ENCODE results near the gene DOCK1.

Gene DOCK1

DNA sequence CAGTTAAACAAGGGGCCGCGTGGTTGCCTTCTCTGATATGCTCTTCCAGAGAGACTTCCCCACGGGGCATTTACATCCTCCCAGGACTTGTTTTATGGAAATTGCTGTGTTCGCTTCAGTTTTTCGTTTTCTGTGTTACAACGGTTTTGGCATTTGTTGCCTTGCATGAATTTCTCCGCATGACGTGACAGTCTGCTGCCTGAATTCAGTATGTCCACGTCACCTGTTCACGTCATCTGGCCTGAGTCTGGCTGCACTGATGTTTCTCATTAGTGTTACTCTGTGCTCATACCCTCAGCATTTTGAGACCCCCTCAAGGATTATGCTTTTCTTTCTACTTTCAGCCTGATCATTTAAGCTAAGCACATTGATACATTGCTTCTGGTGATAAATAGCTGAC is 340.2 kb downstream of the DOCK1 start:
- DNase-seq (ENCODE audit: low spot score), result no peak
- TF ChIP-seq CTCF (IDR thresholded peaks at IDR 0.05; ENCODE audit: extremely low read depth, missing control alignments), result no peak

DNA sequence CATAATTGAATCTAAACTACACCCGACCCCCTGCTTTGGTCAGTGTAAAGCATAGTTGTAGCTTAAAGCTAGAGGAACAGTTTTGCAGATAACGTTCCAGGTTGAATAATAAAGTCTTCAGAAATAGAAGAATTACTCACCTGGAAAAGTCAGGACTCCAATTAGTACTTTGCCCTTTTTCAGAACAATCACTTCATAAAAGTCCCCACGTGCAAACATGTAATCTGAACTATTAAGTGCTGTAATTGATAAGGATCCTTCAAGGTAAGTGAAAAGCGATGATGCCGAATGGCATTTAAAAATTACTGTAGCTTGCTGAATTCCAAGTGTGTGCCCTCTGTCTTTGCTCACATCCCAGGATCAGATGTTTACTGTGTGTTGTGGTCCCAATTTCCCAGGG is 344.8 kb downstream of the DOCK1 start:
- TF ChIP-seq CTCF (IDR thresholded peaks at IDR 0.05; ENCODE audit: extremely low read depth, missing control alignments), result no peak
- no peak for DNase-seq (ENCODE audit: low spot score)

DNA sequence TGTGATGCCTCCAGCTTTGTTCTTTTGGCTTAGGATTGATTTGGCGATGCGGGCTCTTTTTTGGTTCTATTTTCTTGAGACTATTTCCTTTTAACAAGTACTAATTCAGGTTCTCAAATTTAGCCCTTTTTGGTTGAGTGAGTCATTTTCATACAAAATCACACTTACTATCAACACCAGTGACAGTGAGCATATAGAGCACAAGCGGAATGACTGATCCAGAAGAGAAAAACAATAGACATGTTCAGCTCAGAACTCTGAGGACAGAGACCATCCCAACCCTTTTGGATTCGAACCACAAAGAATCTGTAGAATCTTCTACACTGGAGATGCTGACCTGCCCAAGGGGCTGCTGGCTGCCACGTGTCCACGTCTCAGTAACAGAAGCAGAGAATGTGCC is 347.6 kb downstream of the DOCK1 start:
- DNase-seq (ENCODE audit: low spot score), result no peak
- no peak for TF ChIP-seq CTCF (IDR thresholded peaks at IDR 0.05; ENCODE audit: extremely low read depth, missing control alignments)

DNA sequence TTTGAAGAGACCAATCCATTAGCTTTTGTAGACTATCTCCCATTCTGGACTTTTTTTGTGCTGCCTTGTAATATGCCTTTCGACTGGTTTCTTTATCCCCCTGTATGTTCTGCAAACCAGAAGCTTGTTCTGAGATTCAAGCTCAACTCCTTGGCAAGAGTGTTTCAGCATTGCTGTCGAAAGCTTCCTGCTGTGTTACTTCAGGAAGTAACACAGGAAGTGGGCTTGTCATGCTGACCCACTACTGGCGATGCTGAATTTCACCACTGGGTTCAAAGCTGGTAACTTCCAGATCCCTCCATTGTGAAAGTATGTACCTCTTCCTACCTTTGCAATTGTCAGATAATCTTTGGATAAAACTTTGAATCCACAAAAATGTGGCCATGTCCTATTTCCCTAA is 349.0 kb downstream of the DOCK1 start:
- TF ChIP-seq CTCF (IDR thresholded peaks at IDR 0.05; ENCODE audit: extremely low read depth, missing control alignments), result no peak
- no peak for DNase-seq (ENCODE audit: low spot score)

GRCh38 chr10:127257395-127257794 is 352.2 kb downstream of the DOCK1 start:
- no peak for TF ChIP-seq CTCF (IDR thresholded peaks at IDR 0.05; ENCODE audit: extremely low read depth, missing control alignments)
- DNase-seq (ENCODE audit: low spot score), result no peak

GRCh38 chr10:127259347-127259746 is 354.1 kb downstream of the DOCK1 start:
- TF ChIP-seq CTCF (IDR thresholded peaks at IDR 0.05; ENCODE audit: extremely low read depth, missing control alignments), result no peak
- DNase-seq (ENCODE audit: low spot score), result no peak

DNA sequence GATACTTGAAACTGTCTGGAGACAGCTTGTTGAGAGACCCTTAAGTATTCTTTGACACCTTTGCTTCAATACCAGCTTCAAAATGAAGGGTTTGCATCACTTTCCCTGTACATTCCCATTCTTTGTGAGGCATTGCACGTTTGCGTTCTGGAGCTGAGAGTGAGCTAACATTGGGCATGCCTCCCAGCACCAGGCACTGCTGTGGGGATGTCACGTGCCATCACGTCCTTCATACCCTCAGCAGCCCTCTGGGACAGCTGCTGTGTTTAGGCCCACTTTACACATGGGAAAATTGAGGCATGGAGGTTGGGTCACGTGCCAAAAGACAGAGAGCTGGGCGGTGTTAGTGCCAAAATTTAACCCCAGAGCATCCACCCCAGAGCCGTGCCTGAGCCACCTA is 357.4 kb downstream of the DOCK1 start:
- DNase-seq (ENCODE audit: low spot score), result no peak

More for the DNA sequence above, 357.4 kb downstream of the DOCK1 start:
- no peak for TF ChIP-seq CTCF (IDR thresholded peaks at IDR 0.05; ENCODE audit: extremely low read depth, missing control alignments)
